IPS-18c (cell line): Measurements from ENCODE around the gene HADH.

Experiments
- H3K4me3 ChIP-seq: 2 replicates; pipeline ENCODE4 v1.7.0; 2013; ENCODE audit warnings: low read depth, mild to moderate bottlenecking, low read length, moderate library complexity; ENCODE audit not compliant: insufficient read depth
- H3K9me3 ChIP-seq: one replicate; pipeline ENCODE4 v1.6.1; 2013; ENCODE audit warnings: mild to moderate bottlenecking, low read length, moderate library complexity; ENCODE audit not compliant: control insufficient read depth, insufficient read depth

The HADH gene

DNA sequence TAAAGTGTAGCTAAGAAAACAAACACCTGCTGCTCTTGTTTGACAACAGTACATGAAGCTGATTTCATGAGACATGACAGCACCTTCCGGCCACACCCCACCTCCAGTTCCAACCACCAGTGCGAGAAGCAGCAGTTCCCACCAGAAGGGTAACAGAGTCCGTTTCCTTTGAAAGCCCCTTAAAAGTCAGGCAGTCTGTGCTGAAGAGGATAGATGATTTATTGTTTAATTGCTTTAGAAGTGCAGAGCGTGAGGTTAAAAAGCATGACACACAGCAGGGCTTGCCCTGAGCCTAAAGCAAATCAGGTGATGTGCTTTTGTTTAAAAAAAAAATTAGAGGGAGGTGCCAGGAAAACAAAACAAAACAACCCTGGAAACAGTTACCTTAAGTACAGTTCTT is 82.6 kb downstream of the HADH start:
- no peak overlapping the region for H3K4me3 ChIP-seq
- no peaks in the 10 kb centered on the region for H3K9me3 ChIP-seq

DNA sequence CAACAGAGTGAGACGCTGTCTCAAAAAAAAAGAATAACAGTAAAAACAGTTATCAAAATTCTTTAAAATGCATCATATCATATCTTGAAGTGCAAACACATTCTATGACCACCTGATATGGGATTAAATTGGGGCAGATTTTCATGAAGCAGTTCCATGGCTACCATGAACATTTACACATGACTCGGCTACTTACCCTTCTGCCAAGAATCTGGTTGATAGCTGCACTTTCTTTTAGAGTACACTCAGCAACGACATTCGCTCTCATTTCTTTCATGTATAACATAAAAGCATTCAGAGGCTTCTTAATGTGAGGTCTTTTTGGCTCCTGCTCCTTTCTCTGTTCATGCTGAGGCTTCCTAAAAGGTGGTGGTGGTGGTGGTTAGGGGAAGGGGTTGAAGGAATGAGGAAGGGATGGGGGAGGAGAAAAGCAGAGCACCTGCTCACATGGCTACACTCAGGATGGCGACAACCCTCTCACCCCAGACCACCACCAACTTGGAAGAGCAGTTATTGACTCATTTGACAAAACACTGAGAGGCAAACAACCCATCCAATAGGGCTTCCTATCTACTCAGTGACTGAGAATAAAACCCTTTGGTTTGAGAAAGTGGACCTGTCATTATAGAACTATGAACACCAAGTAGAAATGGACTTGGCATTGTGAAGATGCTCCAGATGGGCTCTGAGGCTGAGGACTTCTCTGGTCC is 88.5 kb downstream of the HADH start:
- no peak overlapping the region for H3K4me3 ChIP-seq
- no peaks in the 10 kb centered on the region for H3K9me3 ChIP-seq

DNA sequence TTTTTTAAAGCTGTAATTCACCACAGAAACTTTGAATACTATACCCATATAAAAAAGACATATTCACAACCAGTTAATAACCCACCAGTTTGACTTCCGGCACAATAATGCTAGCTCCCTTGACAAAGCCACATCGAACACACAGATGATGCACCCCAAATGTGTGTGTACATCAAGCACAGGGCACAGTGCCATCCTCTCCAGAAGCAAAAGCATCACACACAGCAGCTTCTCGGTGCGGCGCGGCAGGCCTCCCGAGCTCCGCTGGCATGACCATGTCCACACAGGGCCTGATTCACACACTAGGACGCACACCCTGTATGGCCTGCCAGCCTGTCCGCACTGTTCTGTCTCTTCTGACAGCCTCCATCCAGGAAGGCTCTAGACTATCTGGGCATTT is 91.1 kb downstream of the HADH start:
- Histone ChIP-seq H3K9me3 (no peaks in the 10 kb centered on the region), H3K4me3 (no peak overlapping the region)

DNA sequence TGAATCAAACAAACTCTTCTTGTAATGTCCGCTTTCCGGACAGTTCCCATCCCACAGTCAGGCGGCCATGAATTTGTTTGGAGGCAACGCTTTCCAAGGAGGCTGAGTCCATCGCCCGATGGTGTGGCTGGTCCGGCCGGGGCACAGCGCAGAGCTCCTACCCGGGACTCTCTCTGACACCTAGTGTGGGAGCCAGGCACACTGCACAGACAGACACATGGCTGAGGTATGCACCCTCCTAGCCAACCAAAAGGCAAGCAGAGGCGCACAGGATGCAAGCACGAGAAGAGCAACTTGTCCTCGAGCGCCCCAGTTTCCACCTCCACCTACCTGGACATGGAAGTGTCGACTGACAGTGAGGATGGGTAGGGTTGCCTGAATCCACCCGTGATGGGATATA is 91.6 kb downstream of the HADH start:
- Histone ChIP-seq H3K9me3 (no peaks in the 10 kb centered on the region), H3K4me3 (no peak overlapping the region)
